HCT116 (cell line): ENCODE data around the gene PRPS1. TPM values are rescaled to one million over a fixed set of nuclear protein-coding genes. Genes with fewer than 3 reads are reported as not detected.

ENCODE experiments used
- ATAC-seq: fragments of 200-7000 bp; cut with Tn5 transposase; 2 replicates; pipeline ENCODE4 v1.9.1; 2020; ENCODE audit warnings: mild to moderate bottlenecking, moderate library complexity
- BruUV-seq: library from RNA; stranded (reverse); fragments of 400-500 nt; replicated peaks from 2 replicates; lab custom pipeline; 2021; lab: Mats Ljungman, UMichigan
- CTCF ChIA-PET: fragments of 300-600 bp; sonication (Branson Sonifier 250); formaldehyde crosslinking; loops from one replicate; lab custom pipeline; 2021; ENCODE audit warnings: antibody characterized with exemption; lab: Charles Lee
- POLR2A ChIA-PET: fragments of 300-600, 350-600 bp; sonication (Branson Sonifier 250); formaldehyde crosslinking; loops from one replicate; lab custom pipeline; 2021; ENCODE audit warnings: antibody characterized with exemption; lab: Charles Lee
- RAD21 ChIA-PET, 2 experiments: fragments of 300-600 bp; sonication (Branson Sonifier 250); formaldehyde crosslinking; loops; one replicate each; lab custom pipeline; 2023; ENCODE audit warnings: low total read pairs in 2 of 2; ENCODE audit not compliant: uncharacterized antibody in 2 of 2, unreplicated experiment in 2 of 2, low non-redundant PET in 1 of 2; lab: Charles Lee
- DNase-seq: peaks from one replicate; pipeline ENCODE4 v3.0.0-alpha.2; 2010; ENCODE audit warnings: low read depth, low spot score
- H2AFZ ChIP-seq: fragments of 200-600 bp; shearing (Covaris generic), sonication (generic); 2 replicates; pipeline ENCODE4 v1.6.1; 2017; ENCODE audit warnings: low read depth, mixed run types, mixed read lengths, antibody characterized with exemption, low read length; ENCODE audit not compliant: poor library complexity, severe bottlenecking
- H3K27ac ChIP-seq: 2 replicates; pipeline ENCODE4 v1.5.1; 2012; ENCODE audit warnings: low read depth, low read length
- H3K27me3 ChIP-seq: fragments of 200-600 bp; sonication (generic); 2 replicates; pipeline ENCODE4 v1.6.1; 2016; ENCODE audit warnings: mixed run types, low read length, mixed read lengths; ENCODE audit not compliant: insufficient read depth
- H3K36me3 ChIP-seq, 2 experiments: fragments of 200-500 bp in 1 of 2; fragments of 200-600 bp in 1 of 2; sonication (Bioruptor generic) in 1 of 2; sonication (generic) in 1 of 2; 2 replicates each; pipeline versions ENCODE4 v1.5.1 to v1.6.1; 2014 to 2016; ENCODE audit warnings: low read length in 2 of 2, inconsistent platforms in 1 of 2, mixed read lengths in 1 of 2, mixed run types in 1 of 2; ENCODE audit not compliant: insufficient read depth in 2 of 2, control insufficient read depth in 1 of 2
- H3K4me1 ChIP-seq, 2 experiments: fragments of 200-600 bp in 1 of 2; sonication (generic) in 1 of 2; 2 replicates each; pipeline versions ENCODE4 v1.5.1 to v1.6.1; 2012 to 2017; ENCODE audit warnings: low read length in 2 of 2, inconsistent platforms in 1 of 2, mild to moderate bottlenecking in 1 of 2, mixed read lengths in 1 of 2, mixed run types in 1 of 2, moderate library complexity in 1 of 2; ENCODE audit not compliant: insufficient read depth in 2 of 2, control insufficient read depth in 1 of 2
- H3K4me2 ChIP-seq: fragments of 200-600 bp; sonication (generic); 2 replicates; pipeline ENCODE4 v1.6.1; 2017; ENCODE audit warnings: mixed run types, low read length, mixed read lengths
- H3K4me3 ChIP-seq, 2 experiments: fragments of 200-600 bp in 1 of 2; sonication (generic) in 1 of 2; replicated peaks in 1 of 2; 2 replicates each; pipeline ENCODE4 v1.5.1; 2011 to 2016; ENCODE audit warnings: low read length in 2 of 2, control low read depth in 1 of 2, low read depth in 1 of 2, mild to moderate bottlenecking in 1 of 2, mixed read lengths in 1 of 2, mixed run types in 1 of 2
- H3K79me2 ChIP-seq: fragments of 200-600 bp; sonication (generic); 2 replicates; pipeline ENCODE4 v1.6.1; 2017; ENCODE audit warnings: mild to moderate bottlenecking, mixed run types, low read length, moderate library complexity, mixed read lengths; ENCODE audit not compliant: insufficient read depth
- H3K9ac ChIP-seq: fragments of 200-600 bp; sonication (generic); 2 replicates; pipeline ENCODE4 v1.6.1; 2016; ENCODE audit warnings: low read length, mixed read lengths
- H3K9me2 ChIP-seq: fragments of 200-600 bp; sonication (generic), shearing (Covaris generic); 2 replicates; pipeline ENCODE4 v1.6.1; 2017; ENCODE audit warnings: mixed run types, mild to moderate bottlenecking, moderate library complexity; ENCODE audit not compliant: insufficient read depth
- H3K9me3 ChIP-seq, 2 experiments: fragments of 200-500 bp in 1 of 2; fragments of 200-600 bp in 1 of 2; sonication (Bioruptor generic) in 1 of 2; sonication (generic) in 1 of 2; 2 replicates each; pipeline ENCODE4 v1.6.1; 2014 to 2017; ENCODE audit warnings: low read length in 2 of 2, mixed read lengths in 2 of 2, inconsistent platforms in 1 of 2, low read depth in 1 of 2, mild to moderate bottlenecking in 1 of 2, mixed run types in 1 of 2, moderate library complexity in 1 of 2; ENCODE audit not compliant: control insufficient read depth in 1 of 2, insufficient read depth in 1 of 2
- H4K20me1 ChIP-seq: fragments of 200-600 bp; sonication (generic), shearing (Covaris generic); 2 replicates; pipeline ENCODE4 v1.6.1; 2017; ENCODE audit warnings: mixed run types, mild to moderate bottlenecking, moderate library complexity; ENCODE audit not compliant: insufficient read depth
- CBX3 ChIP-seq: IDR thresholded peaks from 2 replicates; pipeline ENCODE4 v1.6.1; 2012; ENCODE audit warnings: low read depth
- EGR1 ChIP-seq: IDR thresholded peaks from 2 replicates; pipeline ENCODE4 v1.6.1; 2012; ENCODE audit warnings: low read depth
- EZH2phosphoT487 ChIP-seq: fragments of 200-600 bp; IDR thresholded peaks from 2 replicates; pipeline ENCODE4 v1.6.1; 2018; ENCODE audit warnings: antibody characterized with exemption, borderline replicate concordance
- FOSL1 ChIP-seq: IDR thresholded peaks from 2 replicates; pipeline ENCODE4 v1.6.1; 2012; ENCODE audit warnings: low read depth
- JUND ChIP-seq: IDR thresholded peaks from 2 replicates; pipeline ENCODE4 v1.6.1; 2012
- MAX ChIP-seq: IDR thresholded peaks from 2 replicates; pipeline ENCODE4 v1.6.1; 2012
- POLR2A ChIP-seq: IDR thresholded peaks from 2 replicates; pipeline ENCODE4 v1.7.0; 2011; ENCODE audit warnings: borderline replicate concordance; ENCODE audit not compliant: insufficient read depth, insufficient read length; ENCODE audit errors: extremely low read depth
- SP1 ChIP-seq: IDR thresholded peaks from 2 replicates; pipeline ENCODE4 v1.6.1; 2012; ENCODE audit warnings: low read depth
- SRF ChIP-seq: IDR thresholded peaks from 2 replicates; pipeline ENCODE4 v1.6.1; 2012; ENCODE audit warnings: low read depth
- YY1 ChIP-seq: IDR thresholded peaks from 2 replicates; pipeline ENCODE4 v1.6.1; 2011; ENCODE audit warnings: low read length, low read depth, moderate library complexity, mild to moderate bottlenecking; ENCODE audit not compliant: insufficient replicate concordance; ENCODE audit errors: extremely low read depth
- ZBTB33 ChIP-seq: IDR thresholded peaks from 2 replicates; pipeline ENCODE4 v1.6.1; 2011; ENCODE audit warnings: mild to moderate bottlenecking, low read length, moderate library complexity; ENCODE audit not compliant: insufficient replicate concordance; ENCODE audit errors: extremely low read depth
- ZNF274 ChIP-seq: fragments of 200-500 bp; sonication (Bioruptor generic); IDR thresholded peaks from 2 replicates; pipeline ENCODE4 v1.6.1; 2014; ENCODE audit warnings: mild to moderate bottlenecking, low read depth, low read length, inconsistent platforms
- intact Hi-C: fragments of 100-400 bp; cut with micrococcal nuclease; formaldehyde crosslinking; loops from 2 replicates; pipeline ENCODE4 v1.10.0; 2022
- total RNA-seq: library from RNA; stranded (reverse); gene quantifications from one replicate; pipeline ENCODE4 v1.2.1, GENCODE V29; 2021; ENCODE audit not compliant: unreplicated experiment

The PRPS1 gene
- total RNA-seq, 1 experiment from 2014 or later = 62.6 TPM

DNA sequence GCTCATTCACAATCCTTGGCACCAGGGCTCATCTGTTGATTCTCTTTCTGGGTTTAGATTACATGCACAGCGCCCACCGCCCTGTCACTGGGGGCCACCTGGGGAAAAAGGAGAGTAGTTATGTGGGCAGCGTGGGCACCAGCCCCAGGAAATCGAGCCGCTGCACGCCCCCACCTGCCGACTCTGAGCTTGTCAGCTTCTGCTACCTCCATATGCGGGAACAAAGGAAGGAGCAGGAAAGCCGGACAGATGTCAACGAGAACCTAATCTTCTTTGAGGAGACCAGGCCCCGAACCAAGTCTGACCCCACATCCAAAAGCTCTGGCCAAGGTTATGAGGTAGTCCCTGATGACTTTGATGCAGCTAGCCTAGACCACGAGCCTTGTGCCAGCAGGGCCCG is 31.0 kb upstream of the PRPS1 start:
- ATAC-seq (no peak), DNase-seq (no peak)
- RAD21 ChIA-PET = no interaction called here
- CTCF ChIA-PET = no interaction called here
- Histone ChIP-seq H3K4me2 (no peak overlapping the region), H4K20me1 (no peaks in the 10 kb centered on the region), H3K9me3 (no peaks in the 10 kb centered on the region), H3K36me3 (no peaks in the 10 kb centered on the region), H3K27ac (no peak overlapping the region), H3K27me3 (no peaks in the 10 kb centered on the region), H3K79me2 (no peaks in the 10 kb centered on the region), H2AFZ (no peak overlapping the region), H3K4me3 (no peak overlapping the region)
- no TSS peak for BruUV-seq
- intact Hi-C loops = no loop called here
- POLR2A ChIA-PET = no interaction called here
- TF ChIP-seq ZBTB33 (no peak), EZH2phosphoT487 (no peak), JUND (no peak), ZNF274 (no peak)
- TF ChIP-seq, all 23 proteins: peak for 0
- Histone ChIP-seq H3K9me2 (no peaks in the 10 kb centered on the region), H3K4me1 (no peaks in the 10 kb centered on the region), H3K9ac (no peak overlapping the region)

DNA sequence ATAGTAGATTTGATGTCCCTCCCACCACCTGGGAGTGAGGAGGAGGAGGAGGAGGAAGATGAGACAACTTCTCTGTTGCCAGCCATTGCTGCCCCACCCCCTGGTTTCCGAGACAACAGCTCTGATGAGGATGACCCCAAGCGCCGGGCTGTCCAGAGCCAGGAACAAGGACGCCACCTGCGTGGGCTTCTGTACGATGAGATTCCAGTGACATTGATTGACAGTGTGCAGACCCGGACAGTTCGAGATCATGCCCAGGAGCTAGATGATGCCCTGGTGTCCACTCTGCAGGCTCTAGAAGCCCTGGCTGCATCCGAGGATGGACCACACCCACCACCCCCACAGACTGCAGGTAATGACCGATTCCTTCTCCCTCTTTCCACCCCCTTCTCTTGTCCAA is 30.5 kb upstream of the PRPS1 start:
- BruUV-seq = no TSS peak
- intact Hi-C loops = no loop called here
- H3K36me3 ChIP-seq = no peaks in the 10 kb centered on the region
- RAD21 ChIA-PET = no interaction called here
- DNase-seq (no peak), ATAC-seq (no peak)
- no peaks in the 10 kb centered on the region for H3K27me3 ChIP-seq
- H3K9me3 ChIP-seq = no peaks in the 10 kb centered on the region
- H3K27ac ChIP-seq = no peak overlapping the region
- CTCF ChIA-PET = no interaction called here
- no peak overlapping the region for H3K4me3 ChIP-seq
- H3K9ac ChIP-seq = no peak overlapping the region
- H3K9me2 ChIP-seq = no peaks in the 10 kb centered on the region
- H3K79me2 ChIP-seq = no peaks in the 10 kb centered on the region
- H4K20me1 ChIP-seq = no peaks in the 10 kb centered on the region
- no peak overlapping the region for H2AFZ ChIP-seq
- TF ChIP-seq EGR1 (no peak), MAX (no peak), EZH2phosphoT487 (no peak), FOSL1 (no peak), POLR2A (no peak), JUND (no peak), YY1 (no peak), SP1 (no peak), ZNF274 (no peak), SRF (no peak), ZBTB33 (no peak), CBX3 (no peak)
- POLR2A ChIA-PET = no interaction called here
- H3K4me1 ChIP-seq = no peaks in the 10 kb centered on the region
- H3K4me2 ChIP-seq = no peak overlapping the region
